Measurements from ENCODE around the gene GRK7.
"Not testable (repeated sequence)": the region's sequence is repeated elsewhere in the genome, so short reads cannot be mapped to it uniquely, and the experiment has no call there.

GRK7 gene

GRCh38 chr3:141753399-141753798, 9.8 kb upstream of the GRK7 start:
- in situ Hi-C loops (cut with MboI; ENCODE audit: low sequenced_read_pairs): no loop called here

DNA sequence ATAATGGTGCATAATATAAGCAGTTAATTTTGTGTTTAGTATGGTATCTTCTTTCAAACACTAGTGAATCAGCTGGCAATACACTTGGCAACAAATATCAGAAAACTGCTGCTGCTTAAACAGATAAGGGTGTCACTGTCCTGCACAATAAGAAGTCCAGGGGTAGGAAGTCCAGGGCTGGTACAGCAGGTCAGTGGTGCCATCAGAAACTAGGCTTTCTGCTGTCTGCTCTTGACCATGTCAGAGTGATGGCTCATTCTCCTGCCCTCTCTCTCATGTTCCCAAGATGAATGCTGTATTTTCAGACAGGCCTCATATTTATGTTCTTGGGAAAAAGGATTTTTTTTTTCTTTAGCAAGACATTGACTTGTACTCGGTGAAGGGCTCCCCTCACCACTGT, 9.2 kb upstream of the GRK7 start:
- in situ Hi-C loops (cut with MboI; ENCODE audit: low sequenced_read_pairs): no loop called here

DNA sequence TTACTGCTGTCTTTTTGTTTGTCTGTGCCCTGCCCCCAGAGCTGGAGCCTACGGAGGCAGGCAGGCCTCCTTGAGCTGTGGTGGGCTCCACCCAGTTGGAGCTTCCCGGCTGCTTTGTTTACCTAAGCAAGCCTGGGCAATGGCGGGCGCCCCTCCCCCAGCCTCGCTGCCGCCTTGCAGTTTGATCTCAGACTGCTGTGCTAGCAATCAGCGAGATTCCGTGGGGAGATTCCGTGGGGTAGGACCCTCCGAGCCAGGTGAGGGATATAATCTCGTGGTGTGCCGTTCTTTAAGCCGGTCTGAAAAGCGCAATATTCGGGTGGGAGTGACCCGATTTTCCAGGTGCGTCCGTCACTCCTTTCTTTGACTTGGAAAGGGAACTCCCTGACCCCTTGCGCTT, 656 bp upstream of the GRK7 start:
- in situ Hi-C loops (cut with MboI; ENCODE audit: low sequenced_read_pairs): not testable (repeated sequence)

DNA sequence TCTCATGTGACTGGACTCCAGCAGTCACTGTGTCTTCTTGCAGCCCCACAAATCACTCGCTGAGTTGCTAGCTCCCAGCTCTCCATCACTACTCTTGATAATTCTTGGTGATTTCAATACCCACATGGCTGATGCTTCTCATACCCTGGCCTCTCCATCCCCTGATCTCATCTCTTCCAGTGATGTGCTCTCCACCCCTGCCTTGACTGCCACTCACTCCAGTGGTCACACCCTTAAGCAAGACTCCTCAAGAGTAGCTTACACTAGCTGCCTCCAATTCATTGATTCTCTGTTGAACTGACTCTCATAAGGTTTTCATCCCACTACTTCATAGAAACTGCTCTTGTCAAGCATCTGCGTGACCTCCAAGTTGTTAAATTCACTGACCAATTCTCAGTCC, 837 bp downstream of the GRK7 start:
- in situ Hi-C loops (cut with MboI; ENCODE audit: low sequenced_read_pairs): no loop called here

DNA sequence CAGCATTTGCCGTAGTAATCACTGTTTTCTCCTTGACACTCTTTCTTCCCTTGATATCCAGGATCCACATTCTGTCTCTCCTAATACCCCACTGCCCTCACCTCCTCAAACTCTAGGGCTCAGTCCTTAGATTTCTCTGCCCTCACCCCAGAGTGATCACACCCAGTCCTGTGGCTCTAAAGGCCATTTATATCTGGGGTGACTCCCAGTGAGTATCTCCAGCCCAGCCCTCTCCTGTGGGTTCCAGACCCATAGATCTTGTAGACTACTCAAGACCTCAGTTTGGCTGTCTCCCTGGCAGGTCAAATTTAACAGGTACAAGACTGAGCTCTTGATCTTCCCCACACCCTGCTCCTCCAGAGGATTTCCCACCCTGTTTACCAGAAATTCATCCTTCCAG, 1.3 kb downstream of the GRK7 start:
- in situ Hi-C loops (cut with MboI; ENCODE audit: low sequenced_read_pairs): no loop called here

- in situ Hi-C loops (cut with MboI; ENCODE audit: low sequenced_read_pairs): no loop called here
Observed at GRCh38 chr3:141764986-141765385, 1.8 kb downstream of the GRK7 start.

DNA sequence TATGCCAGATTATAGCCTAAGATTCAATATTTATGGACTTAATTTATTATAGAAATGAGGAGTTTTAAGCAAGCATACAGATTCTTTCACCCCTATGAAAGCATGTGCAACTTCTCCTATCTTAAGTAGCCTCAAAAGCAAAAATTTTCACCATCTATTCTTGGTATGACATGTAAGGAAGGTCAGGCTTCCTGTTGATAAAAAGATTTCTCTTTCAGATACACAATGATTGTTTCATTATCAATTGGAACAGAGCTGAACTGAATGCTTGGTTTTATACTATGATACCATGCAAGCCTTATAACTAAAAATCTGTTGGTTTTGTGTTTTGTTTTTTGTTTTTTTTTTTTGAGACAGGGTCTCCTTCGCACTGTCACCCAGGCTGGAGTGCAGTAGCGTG, 3.9 kb downstream of the GRK7 start:
- in situ Hi-C loops (cut with MboI; ENCODE audit: low sequenced_read_pairs): no loop called here

DNA sequence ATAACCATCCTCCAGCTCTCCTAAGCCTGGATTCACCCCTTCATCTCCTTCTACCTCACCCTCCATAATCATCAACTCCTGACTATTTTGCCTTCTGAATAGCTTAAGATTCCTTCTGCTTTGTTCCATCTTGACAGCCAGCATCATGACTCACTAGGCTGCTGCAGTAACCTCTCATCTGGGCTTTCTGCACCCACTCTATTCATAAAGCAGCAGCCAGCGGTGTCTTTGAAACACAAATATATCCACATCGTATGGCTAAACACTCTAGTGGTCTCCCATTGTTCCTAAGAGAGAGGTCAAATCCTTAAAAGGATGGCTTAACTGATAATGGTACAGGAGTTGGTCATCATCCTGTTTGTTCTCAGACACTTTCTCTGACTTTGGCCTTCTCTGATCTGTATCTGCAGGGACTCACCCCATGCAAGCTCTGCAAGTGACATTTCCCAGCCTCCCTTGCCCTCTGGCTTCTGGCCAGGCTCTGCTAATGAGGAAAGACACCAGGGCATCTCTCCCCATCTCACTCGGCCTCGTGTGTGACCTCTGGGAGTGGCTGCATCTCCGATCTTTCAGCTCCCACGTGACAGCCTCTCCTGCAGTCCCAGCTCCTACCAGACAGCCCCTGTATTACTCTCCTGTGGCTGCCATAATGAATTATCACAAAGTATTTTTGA, 6.2 kb downstream of the GRK7 start:
- in situ Hi-C loops (cut with MboI; ENCODE audit: low sequenced_read_pairs): no loop called here

- in situ Hi-C loops (cut with MboI; ENCODE audit: low sequenced_read_pairs): no loop called here
Observed at GRCh38 chr3:141773676-141774075, 10.5 kb downstream of the GRK7 start.

GRCh38 chr3:141776376-141776775, 13.2 kb downstream of the GRK7 start:
- in situ Hi-C loops (cut with MboI; ENCODE audit: low sequenced_read_pairs): no loop called here

DNA sequence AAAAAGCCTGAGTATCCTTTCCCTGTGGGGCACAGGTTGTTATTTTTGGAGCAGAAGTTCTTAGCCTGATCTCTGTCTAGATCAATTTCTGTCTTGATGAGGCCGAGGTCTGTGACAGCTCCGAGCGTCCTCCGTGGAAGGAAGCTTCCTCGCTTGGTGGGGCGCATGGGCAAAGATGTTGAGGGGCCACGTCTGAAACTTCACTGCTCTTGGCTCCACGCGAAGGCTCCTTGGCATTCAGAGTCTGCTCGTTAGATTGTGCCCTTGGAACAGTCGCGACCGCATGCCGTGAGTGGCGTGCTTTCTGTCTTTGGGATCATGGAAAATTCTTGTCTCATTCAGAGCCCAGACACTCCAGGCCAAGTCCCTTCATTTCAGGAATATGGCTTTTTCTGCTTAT, 13.7 kb downstream of the GRK7 start:
- in situ Hi-C loops (cut with MboI; ENCODE audit: low sequenced_read_pairs): no loop called here

- in situ Hi-C loops (cut with MboI; ENCODE audit: low sequenced_read_pairs): no loop called here
Observed at GRCh38 chr3:141777957-141778813, 15.0 kb downstream of the GRK7 start.

DNA sequence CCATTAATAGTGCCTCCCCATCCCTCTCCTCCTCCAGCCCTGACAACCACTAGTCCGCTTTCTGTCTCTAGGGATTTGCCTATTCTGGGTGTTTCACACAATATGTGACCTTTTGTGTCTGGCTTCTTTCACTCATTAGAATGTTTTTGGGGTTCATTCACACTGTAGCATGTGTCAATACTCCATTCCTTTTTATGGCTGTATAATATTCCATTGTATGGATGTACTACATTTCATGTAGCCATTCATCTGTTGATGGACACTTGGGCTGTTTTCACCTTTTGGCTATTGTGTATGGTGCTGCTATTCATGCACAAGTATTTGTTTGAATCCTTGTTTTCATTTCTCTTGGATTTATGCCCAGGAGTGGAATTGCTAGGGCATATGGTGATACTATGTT, 16.5 kb downstream of the GRK7 start:
- in situ Hi-C loops (cut with MboI; ENCODE audit: low sequenced_read_pairs): no loop called here

DNA sequence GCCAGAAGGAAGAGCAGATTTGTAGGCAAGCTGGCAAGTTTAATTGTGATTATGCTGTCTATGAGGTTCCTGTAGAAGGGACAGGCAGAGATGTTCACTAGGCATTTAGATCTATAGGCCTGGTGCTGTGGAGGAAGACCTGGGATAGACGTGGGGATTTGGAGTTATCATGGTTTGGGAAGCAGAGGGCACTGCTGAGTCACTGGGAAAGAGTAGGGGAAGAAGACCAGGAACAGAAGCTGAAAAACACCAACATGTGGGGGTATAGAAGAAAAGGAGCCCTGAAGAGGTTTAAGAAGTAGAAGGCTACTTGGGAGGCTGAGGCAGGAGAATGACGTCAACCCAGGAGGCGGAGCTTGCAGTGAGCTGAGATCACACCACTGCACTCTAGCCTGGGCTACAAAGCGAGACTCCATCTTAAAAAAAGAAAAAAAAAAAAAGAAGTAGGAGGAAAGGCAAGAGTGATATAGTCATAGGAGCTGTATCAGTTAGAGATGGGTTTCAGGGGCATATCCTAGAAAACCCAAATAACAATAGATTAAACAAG, 19.3 kb downstream of the GRK7 start:
- in situ Hi-C loops (cut with MboI; ENCODE audit: low sequenced_read_pairs): no loop called here

- in situ Hi-C loops (cut with MboI; ENCODE audit: low sequenced_read_pairs): no loop called here
Observed at GRCh38 chr3:141783632-141784031, 20.4 kb downstream of the GRK7 start.

DNA sequence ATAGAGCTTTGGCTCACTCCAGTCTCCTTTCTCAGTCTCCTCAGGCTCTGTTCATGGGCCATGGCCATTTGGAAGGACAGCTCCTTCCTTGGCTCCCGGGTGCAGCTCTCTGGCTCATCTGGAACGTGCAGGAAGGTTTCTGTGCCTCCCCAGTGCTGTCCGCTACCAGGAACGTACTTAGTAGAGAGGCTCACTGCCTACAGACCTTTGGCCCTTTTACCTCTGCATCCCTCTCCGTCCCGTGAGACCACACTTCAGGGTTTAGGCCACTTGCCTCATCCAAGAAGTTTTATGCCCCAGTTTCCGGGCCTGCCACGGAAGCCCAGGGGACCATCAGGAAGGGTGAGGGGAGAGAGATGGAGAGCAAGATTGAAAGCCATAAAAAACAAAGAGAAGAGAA, 20.9 kb downstream of the GRK7 start:
- in situ Hi-C loops (cut with MboI; ENCODE audit: low sequenced_read_pairs): no loop called here

- in situ Hi-C loops (cut with MboI; ENCODE audit: low sequenced_read_pairs): no loop called here
Observed at GRCh38 chr3:141784531-141784930, 21.3 kb downstream of the GRK7 start.

GRCh38 chr3:141788149-141788548, 24.9 kb downstream of the GRK7 start:
- in situ Hi-C loops (cut with MboI; ENCODE audit: low sequenced_read_pairs): no loop called here

DNA sequence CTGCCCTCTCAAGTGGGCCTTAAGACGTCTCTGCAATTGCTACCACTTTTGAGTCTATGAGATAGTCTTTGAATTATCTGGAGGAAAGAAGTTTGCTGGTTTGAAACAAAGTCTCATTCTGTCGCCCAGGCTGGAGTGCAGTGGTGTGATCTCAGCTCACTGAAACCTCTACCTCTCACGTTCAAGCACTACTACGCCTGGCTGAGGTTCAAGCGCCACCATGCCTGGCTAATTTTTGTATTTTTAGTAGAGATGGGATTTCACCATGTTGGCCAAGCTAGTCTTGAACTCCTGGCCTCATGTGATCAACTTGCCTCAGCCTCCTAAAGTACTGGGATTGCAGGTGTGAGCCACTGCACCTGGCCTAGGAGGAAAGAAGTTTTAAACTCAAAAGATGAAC, 25.5 kb downstream of the GRK7 start:
- in situ Hi-C loops (cut with MboI; ENCODE audit: low sequenced_read_pairs): not testable (repeated sequence)

GRCh38 chr3:141789281-141789680, 26.1 kb downstream of the GRK7 start:
- in situ Hi-C loops (cut with MboI; ENCODE audit: low sequenced_read_pairs): no loop called here

DNA sequence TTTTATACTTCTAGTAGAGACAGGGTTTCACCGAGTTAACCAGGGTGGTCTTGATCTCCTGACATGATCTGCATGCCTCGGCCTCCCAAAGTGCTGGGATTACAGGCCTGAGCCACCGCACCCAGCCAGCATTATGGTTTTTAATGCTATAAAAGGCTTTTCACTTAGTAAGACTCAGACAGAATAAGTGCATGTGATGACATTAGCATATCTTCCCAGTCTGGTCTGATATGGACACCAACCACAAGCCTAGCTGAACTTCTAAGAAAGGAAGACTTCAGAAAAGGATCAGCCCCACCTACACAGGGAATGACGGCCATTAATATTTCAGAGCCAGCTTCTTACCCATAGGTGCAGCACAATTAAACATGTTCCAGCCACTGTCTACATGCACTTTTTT, 27.0 kb downstream of the GRK7 start:
- in situ Hi-C loops (cut with MboI; ENCODE audit: low sequenced_read_pairs): no loop called here

DNA sequence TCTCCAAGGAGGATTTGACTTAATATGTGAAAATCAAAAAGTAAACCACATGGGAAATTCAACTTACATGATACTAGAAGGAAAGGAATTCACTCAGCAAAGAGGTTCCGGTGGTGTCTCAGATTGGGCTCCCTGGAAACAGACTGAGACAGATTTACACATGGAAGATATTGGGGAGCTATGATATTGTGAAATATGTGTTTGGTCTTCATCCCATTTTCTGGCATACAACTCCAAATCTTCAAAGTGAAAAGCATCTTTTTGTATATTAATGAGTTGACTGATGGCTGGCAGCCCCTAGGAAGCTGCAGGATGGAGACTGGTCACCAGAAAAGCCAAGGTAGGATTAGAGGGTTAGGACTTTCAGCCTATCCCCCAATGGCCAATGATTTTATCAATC, 29.3 kb downstream of the GRK7 start:
- in situ Hi-C loops (cut with MboI; ENCODE audit: low sequenced_read_pairs): no loop called here

Data from HL-60/S4 treated with retinoic acid at 250 ng/mL for 4 days and 3 days (cell line).